Measurements from ENCODE around the gene CHST11.
A peak's percentile ranks its signal among the peaks of the same experiment; 100 is the strongest.

CHST11 gene

DNA sequence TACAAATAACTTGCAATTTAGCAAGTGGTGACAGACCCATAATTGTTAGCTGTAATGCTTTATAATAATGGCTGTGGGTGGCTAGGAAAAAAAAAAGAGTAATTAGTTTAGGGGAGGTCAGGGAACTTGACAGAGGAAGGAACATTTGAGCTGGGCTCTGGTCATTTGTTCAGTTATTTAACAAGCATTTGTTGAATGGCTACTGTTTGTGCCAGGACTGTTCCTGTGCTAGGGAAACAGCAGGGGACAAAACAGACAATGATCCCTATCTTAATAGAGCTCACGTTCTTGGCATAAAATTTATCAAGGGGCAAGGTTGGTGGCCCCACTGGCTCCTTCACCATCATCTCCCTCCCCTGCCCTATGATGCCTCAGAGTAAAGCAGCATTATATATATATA, 18.5 kb downstream of the CHST11 start:
- in situ Hi-C loops (cut with MboI; ENCODE audit: low pct_unique_long_range_greater_than_20kb, low sequenced_read_pairs) = no loop called here
- no peak for DNase-seq

- peak; percentile 67 for DNase-seq
- in situ Hi-C loops (cut with MboI; ENCODE audit: low pct_unique_long_range_greater_than_20kb, low sequenced_read_pairs) = no loop called here
Measured at GRCh38 chr12:104477510-104478390, 21.0 kb downstream of the CHST11 start.

- in situ Hi-C loops (cut with MboI; ENCODE audit: low pct_unique_long_range_greater_than_20kb, low sequenced_read_pairs) = no loop called here
- DNase-seq = peak; percentile 74
Measured at GRCh38 chr12:104478396-104479122, 21.8 kb downstream of the CHST11 start.

DNA sequence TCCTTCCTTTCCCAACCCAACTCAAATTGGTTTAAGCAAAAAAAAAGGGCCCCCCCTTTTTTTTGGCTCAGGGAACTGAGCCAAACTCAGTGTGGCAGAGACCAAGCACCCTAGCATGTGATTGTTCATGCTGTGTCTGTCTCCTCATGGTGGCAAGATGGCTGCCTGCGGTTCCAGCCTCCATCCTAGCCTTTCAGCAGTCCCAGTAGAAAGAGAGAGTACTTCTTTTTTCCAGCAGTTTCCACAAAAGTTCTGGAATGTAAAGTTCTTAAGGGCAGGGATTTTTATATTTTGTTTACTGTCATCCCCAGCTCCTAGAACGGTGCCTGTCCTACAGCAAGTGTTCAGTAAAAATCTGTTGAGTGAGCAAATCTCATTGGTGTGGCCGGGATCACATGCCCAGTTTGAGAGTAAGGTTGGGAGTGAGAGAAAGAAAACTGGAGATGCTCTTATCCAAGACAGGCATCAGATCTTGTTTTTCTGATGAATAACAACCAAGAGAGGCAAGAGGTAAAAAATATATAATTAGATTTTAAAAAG, 22.4 kb downstream of the CHST11 start:
- DNase-seq = no peak
- in situ Hi-C loops (cut with MboI; ENCODE audit: low pct_unique_long_range_greater_than_20kb, low sequenced_read_pairs) = no loop called here

DNA sequence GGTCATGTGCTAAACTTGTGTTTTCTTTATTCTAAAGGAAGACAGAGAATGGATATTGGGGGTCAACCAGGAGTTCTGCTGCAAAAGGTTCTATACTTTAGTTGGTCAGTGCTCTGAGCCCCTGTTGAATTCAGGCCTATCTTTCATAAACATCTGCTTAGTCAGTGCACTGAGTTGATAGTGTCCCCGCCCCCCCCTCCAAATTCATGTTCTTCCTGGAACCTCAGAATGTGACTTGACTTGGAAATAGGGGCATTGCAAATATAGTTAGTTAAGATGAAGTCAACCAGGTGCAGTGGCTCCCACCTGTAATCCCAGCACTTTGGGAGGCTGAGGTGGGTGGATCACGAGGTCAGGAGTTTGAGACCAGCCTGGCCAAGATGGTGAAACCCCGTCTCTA, 23.3 kb downstream of the CHST11 start:
- DNase-seq = no peak
- in situ Hi-C loops (cut with MboI; ENCODE audit: low pct_unique_long_range_greater_than_20kb, low sequenced_read_pairs) = no loop called here

DNA sequence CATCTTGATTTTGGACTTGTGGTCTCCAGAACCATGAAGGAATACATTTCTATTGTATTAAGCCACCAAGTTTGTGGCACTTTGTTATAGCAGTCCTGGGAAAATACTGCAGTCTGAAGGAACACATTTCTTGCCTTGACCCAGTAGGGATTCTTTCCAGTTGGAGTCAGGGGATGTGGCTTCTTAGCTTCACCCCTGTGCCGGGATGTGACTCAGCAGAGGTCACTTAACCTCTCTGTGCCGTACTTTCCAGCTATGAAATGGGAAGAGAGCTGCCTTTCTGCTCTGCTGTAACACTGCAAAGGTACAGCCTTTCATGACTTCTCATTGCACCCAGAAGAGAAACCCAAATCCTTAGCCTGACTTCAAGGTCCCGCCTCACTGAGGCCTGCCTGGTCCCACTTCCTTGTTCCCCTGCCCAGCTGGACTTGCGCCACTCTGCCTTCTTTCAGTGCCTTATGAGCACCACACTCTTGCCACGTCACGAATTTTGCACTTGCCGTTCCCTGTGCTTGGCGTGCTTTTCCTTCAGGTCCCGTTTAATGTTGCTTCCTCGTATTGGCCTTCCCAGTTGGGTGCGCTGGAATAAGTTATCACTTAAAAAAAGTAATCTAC, 24.2 kb downstream of the CHST11 start:
- in situ Hi-C loops (cut with MboI; ENCODE audit: low pct_unique_long_range_greater_than_20kb, low sequenced_read_pairs) = no loop called here
- DNase-seq = no peak

- in situ Hi-C loops (cut with MboI; ENCODE audit: low pct_unique_long_range_greater_than_20kb, low sequenced_read_pairs) = no loop called here
- no peak for DNase-seq
Measured at GRCh38 chr12:104482113-104482512, 25.4 kb downstream of the CHST11 start.

- in situ Hi-C loops (cut with MboI; ENCODE audit: low pct_unique_long_range_greater_than_20kb, low sequenced_read_pairs) = no loop called here
- no peak for DNase-seq
Measured at GRCh38 chr12:104482748-104483147, 26.0 kb downstream of the CHST11 start.

GRCh38 chr12:104484079-104484478, 27.3 kb downstream of the CHST11 start:
- in situ Hi-C loops (cut with MboI; ENCODE audit: low pct_unique_long_range_greater_than_20kb, low sequenced_read_pairs) = no loop called here
- DNase-seq = no peak

DNA sequence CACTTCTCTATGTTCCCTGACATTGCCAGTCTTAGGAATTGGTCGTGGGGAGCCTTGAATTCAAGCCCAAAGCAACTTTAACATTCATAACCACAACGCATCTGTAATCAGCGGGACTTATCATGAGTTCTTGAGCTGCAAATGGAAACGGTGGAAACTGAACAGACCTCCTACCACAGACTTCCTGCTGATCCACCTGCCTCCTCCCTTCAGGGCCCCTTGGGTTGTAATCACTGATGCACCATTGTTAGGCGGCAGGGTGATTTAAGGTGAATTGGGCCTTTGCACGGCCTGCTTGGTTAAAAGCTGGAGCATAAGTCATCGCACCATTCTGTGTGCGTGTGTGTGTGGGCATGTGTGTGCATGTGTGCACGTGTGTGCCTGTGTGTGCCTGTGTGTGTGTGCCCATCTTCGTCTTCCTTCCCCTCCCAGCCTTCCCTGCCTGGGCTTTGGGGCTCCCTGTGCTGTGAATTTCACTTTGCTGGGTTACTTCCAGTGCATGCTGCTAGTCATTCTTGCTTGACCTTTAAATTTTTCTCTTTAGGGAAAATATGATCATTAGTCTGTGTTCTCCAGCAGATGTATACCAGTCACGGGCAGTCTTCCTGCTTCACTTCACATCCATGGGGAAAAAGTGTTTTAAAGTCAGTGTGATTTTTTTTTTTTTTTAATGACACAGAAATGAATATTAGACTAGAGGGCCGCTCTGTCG, 29.1 kb downstream of the CHST11 start:
- in situ Hi-C loops (cut with MboI; ENCODE audit: low pct_unique_long_range_greater_than_20kb, low sequenced_read_pairs) = no loop called here
- DNase-seq = peak; percentile 90

GRCh38 chr12:104486363-104486750, 29.6 kb downstream of the CHST11 start:
- in situ Hi-C loops (cut with MboI; ENCODE audit: low pct_unique_long_range_greater_than_20kb, low sequenced_read_pairs) = no loop called here
- DNase-seq = no peak

- in situ Hi-C loops (cut with MboI; ENCODE audit: low pct_unique_long_range_greater_than_20kb, low sequenced_read_pairs) = no loop called here
- peak; percentile 52 for DNase-seq
Measured at GRCh38 chr12:104486943-104487819, 30.4 kb downstream of the CHST11 start.

GRCh38 chr12:104488374-104488773, 31.6 kb downstream of the CHST11 start:
- in situ Hi-C loops (cut with MboI; ENCODE audit: low pct_unique_long_range_greater_than_20kb, low sequenced_read_pairs) = no loop called here
- DNase-seq = no peak

DNA sequence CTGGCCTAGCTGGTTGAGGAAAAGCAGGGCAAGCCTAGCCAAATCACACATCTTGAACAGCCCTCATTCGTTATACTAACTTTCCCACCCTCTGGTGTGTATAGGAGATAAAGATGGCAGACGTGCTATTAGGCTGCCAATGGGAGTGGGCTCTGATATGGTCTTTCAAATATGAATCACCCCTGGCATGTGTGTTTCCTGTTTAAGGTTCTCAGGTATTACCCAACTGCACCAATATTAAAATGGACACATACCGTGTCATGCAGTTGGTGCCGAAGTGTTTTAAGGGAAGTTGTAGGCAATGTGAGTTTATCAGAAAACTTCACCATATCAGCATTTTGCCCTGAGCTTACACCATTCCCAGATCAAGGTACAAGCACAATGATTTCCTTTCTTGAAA, 33.4 kb downstream of the CHST11 start:
- in situ Hi-C loops (cut with MboI; ENCODE audit: low pct_unique_long_range_greater_than_20kb, low sequenced_read_pairs) = no loop called here
- DNase-seq = peak; percentile 37

GRCh38 chr12:104490850-104491249, 34.1 kb downstream of the CHST11 start:
- DNase-seq = no peak
- in situ Hi-C loops (cut with MboI; ENCODE audit: low pct_unique_long_range_greater_than_20kb, low sequenced_read_pairs) = no loop called here

GRCh38 chr12:104493496-104493895, 36.7 kb downstream of the CHST11 start:
- in situ Hi-C loops (cut with MboI; ENCODE audit: low pct_unique_long_range_greater_than_20kb, low sequenced_read_pairs) = no loop called here
- no peak for DNase-seq

DNA sequence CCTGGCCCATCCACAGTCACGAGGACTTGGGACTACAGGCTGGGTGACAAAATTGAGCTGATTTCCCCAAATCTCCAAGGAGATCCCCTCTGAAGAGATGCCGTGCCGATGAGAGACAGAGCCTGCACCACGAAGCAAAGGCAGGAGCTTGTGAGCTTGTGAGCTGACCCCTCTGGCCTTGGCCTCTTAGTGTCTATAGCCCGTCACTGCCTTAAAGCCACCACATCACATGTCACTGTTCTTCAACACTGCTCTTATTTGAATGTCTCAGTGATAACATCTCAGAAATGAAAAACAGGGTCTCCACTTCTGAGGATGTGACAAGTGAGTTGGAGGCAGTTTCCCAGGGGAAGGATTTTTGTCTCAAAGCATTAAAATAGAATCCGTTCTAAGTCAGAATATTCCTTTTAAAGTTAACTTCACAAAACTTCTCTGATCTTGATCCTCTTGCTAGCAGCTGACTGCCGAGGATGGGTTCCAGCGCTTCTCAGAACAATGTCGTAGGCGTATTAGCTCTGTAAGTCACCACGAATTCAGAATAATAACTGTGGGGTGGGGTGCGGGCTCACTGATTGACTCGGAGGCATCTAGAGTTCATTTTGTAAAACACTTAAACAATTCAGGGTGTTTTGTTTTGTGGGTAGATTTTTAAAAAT, 37.5 kb downstream of the CHST11 start:
- in situ Hi-C loops (cut with MboI; ENCODE audit: low pct_unique_long_range_greater_than_20kb, low sequenced_read_pairs) = no loop called here
- no peak for DNase-seq

DNA sequence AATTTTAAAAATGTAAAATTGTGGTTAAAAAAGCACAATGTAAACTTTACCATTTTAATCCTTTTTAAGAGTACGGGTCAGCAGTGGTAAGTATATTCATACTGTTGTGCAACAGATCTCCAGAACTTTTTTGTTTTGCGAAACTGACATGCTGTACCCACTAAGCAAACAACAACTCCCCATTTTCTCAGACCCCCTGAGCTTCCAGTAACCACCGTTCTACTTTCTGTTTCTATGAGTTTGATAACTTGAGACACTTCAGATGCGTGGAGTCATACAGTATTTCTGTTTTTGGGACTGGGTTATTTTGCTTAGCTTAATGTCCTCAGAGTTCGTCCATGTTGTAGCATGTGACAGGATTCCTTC, 38.0 kb downstream of the CHST11 start:
- no peak for DNase-seq
- in situ Hi-C loops (cut with MboI; ENCODE audit: low pct_unique_long_range_greater_than_20kb, low sequenced_read_pairs) = no loop called here
